Hepatic stellate cell (primary cell): ENCODE measurements around the gene PCDHB5.
"Not testable (repeated sequence)": the region's sequence is repeated elsewhere in the genome, so short reads cannot be mapped to it uniquely, and the experiment has no call there.

Experiments used
- DNase-seq: peaks from one replicate; pipeline ENCODE4 v3.0.0; 2011; ENCODE audit warnings: low spot score

PCDHB5 gene

GRCh38 chr5:141135030-141135717 lies at the start of gene PCDHB5:
TSS of gene PCDHB5 (plus strand) at chr5:141135206. CDS start at chr5:141135435, 229 bp downstream.
- no peak for DNase-seq

DNA sequence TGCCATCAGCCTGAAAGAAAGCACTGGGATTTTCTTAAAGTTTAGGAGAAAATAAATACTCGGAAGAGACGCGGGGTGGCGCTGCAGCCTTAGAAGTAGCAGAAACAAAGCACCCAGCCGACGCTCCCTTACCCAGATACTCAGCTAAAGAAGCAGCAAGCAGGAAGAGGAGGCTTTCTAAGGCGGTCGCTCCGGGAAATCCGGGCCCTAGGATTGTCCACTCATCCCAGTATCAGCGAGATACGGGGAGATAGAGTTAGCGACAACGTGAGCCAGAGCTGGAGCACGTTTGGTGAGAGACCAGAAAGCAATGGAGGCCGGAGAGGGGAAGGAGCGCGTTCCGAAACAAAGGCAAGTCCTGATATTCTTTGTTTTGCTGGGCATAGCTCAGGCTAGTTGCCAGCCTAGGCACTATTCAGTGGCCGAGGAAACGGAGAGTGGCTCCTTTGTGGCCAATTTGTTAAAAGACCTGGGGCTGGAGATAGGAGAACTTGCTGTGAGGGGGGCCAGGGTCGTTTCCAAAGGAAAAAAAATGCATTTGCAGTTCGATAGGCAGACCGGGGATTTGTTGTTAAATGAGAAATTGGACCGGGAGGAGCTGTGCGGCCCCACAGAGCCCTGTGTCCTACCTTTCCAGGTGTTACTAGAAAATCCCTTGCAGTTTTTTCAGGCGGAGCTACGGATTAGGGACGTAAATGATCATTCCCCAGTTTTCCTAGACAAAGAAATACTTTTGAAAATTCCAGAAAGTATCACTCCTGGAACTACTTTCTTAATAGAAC lies 40.3 kb upstream of the PCDHB5 start, which contains the start of gene PCDHB2:
Gene PCDHB2 (plus strand): TSS at position 135 of the 782 bp plus-strand sequence. CDS start 176 bp downstream, at position 311.
- DNase-seq, result peak; percentile 14

- DNase-seq, result no peak
Observed at GRCh38 chr5:141095263-141095641, 39.8 kb upstream of the PCDHB5 start.

DNA sequence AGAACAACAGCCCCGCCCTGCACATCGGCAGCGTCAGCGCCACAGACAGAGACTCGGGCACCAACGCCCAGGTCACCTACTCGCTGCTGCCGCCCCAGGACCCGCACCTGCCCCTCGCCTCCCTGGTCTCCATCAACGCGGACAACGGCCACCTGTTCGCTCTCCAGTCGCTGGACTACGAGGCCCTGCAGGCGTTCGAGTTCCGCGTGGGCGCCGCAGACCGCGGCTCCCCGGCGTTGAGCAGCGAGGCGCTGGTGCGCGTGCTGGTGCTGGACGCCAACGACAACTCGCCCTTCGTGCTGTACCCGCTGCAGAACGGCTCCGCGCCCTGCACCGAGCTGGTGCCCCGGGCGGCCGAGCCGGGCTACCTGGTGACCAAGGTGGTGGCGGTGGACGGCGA lies 38.8 kb upstream of the PCDHB5 start:
- not testable (repeated sequence) for DNase-seq

- DNase-seq, result not testable (repeated sequence)
Observed at GRCh38 chr5:141096586-141096985, 38.4 kb upstream of the PCDHB5 start.

- peak; percentile 22 for DNase-seq
Observed at GRCh38 chr5:141100243-141100805, 34.7 kb upstream of the PCDHB5 start, which contains the start of gene PCDHB3. TSS of gene PCDHB3 (plus strand) at chr5:141100473. CDS start at chr5:141100650, 177 bp downstream.

GRCh38 chr5:141101059-141101458 lies 33.9 kb upstream of the PCDHB5 start:
- DNase-seq, result no peak

- DNase-seq, result not testable (repeated sequence)
Observed at GRCh38 chr5:141102070-141102469, 32.9 kb upstream of the PCDHB5 start.

- DNase-seq, result not testable (repeated sequence)
Observed at GRCh38 chr5:141102471-141102870, 32.5 kb upstream of the PCDHB5 start.

DNA sequence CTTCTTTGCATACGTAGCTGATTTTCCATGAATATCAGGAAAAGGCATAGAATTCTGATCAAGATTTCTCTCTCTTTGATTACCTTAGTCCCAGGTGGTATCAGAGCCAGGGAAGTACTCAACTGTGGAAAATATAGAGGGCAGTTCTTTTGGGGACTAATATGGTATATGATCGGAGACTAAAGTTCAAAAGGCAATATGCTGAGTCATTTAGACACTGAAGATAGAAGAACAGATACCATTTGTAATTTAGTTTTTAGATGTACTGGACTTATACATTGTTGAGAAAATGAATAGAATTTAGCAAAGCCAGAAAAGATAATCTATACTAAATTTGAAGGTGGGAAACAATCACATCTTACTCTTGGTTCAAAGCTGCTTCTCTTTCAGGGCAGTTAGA lies 29.7 kb upstream of the PCDHB5 start:
- DNase-seq, result no peak

GRCh38 chr5:141119250-141119649 lies 15.8 kb upstream of the PCDHB5 start:
- no peak for DNase-seq

DNA sequence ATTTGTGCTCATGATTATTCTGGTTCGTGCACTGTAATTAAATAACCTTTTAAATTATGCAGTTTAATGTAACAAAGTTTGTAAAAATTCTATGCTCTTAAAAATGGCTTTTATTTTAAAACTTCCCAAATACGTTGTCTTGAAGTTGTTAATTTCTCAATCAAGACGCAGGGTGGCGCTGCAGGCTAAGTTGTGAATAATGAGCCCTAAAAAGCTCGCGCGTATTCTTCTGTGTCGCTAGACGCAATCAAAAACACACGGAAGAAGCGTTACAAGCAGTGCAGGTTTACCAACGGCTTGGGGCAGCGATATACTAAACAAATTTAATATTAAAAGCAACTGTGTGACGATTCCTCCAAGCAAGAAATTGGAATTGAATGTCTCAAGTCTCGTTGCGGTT lies 13.4 kb upstream of the PCDHB5 start, which contains the start of gene PCDHB4:
Gene PCDHB4 (plus strand): TSS at position 256 of the 400 bp plus-strand sequence. CDS start 181 bp downstream, outside the sequence.
- no peak for DNase-seq

DNA sequence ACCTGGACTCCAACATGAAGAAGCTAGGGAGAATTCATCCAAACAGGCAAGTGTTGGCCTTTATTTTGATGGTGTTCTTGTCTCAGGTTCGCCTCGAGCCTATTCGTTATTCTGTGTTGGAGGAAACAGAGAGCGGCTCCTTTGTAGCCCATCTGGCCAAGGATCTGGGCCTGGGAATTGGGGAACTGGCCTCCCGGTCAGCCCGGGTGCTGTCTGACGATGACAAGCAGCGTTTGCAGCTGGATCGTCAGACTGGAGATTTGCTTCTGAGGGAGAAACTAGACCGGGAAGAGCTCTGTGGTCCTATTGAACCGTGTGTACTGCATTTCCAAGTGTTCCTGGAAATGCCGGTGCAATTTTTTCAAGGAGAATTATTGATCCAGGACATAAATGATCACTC lies 13.0 kb upstream of the PCDHB5 start:
- no peak for DNase-seq

DNA sequence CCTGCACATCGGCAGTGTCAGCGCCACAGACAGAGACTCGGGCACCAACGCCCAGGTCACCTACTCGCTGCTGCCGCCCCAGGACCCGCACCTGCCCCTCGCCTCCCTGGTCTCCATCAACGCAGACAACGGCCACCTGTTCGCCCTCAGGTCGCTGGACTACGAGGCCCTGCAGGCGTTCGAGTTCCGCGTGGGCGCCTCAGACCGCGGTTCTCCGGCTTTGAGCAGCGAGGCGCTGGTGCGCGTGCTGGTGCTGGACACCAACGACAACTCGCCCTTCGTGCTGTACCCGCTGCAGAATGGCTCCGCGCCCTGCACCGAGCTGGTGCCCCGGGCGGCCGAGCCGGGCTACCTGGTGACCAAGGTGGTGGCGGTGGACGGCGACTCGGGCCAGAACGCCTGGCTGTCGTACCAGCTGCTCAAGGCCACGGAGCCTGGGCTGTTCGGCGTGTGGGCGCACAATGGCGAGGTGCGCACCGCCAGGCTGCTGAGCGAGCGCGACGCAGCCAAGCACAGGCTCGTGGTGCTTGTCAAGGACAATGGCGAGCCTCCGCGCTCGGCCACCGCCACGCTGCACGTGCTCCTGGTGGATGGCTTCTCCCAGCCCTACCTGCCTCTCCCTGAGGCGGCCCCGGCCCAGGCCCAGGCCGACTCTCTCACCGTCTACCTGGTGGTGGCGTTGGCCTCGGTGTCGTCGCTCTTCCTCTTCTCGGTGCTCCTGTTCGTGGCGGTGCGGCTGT lies 11.4 kb upstream of the PCDHB5 start:
- DNase-seq, result not testable (repeated sequence)

DNA sequence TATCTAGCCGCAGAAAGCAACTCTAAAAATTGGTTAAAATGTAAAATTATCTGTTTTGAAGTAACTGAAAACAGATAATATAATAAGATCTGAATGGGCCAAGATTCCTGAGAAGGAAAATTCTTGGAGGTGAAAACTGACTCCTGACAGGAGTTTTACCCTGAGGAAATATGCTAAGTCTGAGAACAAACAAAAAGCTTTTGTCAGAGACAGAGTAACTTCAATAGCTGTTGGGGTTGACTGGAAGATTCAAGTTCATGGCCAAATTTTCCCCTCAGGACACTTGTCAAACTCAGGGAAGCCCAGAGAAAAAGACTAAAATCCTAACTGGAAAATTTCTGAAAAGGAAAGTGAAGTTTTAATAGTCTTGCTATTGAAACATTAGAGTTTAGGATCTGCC lies 7.7 kb upstream of the PCDHB5 start:
- DNase-seq, result no peak

DNA sequence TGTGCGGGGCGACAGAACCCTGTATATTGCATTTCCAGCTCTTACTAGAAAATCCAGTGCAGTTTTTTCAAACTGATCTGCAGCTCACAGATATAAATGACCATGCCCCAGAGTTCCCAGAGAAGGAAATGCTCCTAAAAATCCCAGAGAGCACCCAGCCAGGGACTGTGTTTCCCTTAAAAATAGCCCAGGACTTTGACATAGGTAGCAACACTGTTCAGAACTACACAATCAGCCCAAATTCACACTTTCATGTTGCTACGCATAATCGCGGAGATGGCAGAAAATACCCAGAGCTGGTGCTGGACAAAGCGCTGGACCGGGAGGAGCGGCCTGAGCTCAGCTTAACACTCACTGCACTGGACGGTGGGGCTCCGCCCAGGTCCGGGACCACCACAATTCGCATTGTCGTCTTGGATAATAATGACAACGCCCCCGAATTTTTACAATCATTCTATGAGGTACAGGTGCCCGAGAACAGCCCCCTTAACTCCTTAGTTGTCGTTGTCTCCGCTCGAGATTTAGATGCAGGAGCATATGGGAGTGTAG lies 786 bp downstream of the PCDHB5 start:
- DNase-seq, result no peak

GRCh38 chr5:141137346-141137745 lies 2.3 kb downstream of the PCDHB5 start:
- DNase-seq, result not testable (repeated sequence)

- peak; percentile 49 for DNase-seq
Observed at GRCh38 chr5:141149812-141150211, 14.8 kb downstream of the PCDHB5 start, which contains the start of gene PCDHB6. TSS of gene PCDHB6 (plus strand) at chr5:141150057. CDS start at chr5:141150258, 201 bp downstream.

DNA sequence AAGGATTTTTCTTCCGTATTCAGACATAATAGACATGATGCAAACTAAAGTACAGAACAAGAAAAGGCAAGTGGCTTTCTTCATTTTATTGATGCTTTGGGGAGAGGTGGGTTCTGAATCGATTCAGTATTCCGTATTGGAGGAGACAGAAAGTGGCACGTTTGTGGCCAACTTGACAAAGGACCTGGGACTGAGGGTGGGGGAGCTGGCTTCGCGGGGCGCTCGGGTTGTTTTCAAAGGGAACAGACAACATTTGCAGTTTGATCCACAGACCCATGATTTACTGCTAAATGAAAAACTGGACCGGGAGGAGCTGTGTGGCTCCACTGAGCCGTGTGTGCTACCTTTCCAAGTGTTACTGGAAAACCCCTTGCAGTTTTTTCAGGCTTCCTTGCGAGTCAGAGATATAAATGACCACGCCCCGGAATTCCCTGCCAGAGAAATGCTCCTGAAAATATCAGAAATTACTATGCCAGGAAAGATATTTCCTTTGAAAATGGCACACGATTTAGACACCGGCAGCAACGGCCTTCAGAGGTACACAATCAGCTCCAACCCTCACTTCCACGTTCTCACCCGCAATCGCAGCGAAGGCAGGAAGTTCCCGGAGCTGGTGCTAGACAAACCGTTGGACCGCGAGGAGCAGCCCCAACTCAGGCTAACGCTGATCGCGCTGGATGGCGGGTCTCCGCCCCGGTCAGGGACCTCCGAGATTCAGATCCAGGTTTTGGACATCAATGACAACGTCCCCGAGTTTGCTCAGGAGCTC lies 15.4 kb downstream of the PCDHB5 start:
- no peak for DNase-seq

- no peak for DNase-seq
Observed at GRCh38 chr5:141150993-141151325, 16.0 kb downstream of the PCDHB5 start.

DNA sequence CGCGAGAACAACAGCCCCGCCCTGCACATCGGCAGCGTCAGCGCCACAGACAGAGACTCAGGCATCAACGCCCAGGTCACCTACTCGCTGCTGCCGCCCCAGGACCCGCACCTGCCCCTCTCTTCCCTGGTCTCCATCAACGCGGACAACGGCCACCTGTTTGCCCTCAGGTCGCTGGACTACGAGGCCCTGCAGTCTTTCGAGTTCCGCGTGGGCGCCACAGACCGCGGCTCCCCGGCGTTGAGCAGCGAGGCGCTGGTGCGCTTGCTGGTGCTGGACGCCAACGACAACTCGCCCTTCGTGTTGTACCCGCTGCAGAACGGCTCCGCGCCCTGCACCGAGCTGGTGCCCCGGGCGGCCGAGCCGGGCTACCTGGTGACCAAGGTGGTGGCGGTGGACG lies 16.6 kb downstream of the PCDHB5 start:
- not testable (repeated sequence) for DNase-seq
